Measurements from ENCODE around the gene TMEFF2. TPM values are rescaled to one million over a fixed set of nuclear protein-coding genes. Genes with fewer than 3 reads are reported as not detected.

Gene TMEFF2
- total RNA-seq, 1 donor from 2014 or later: not detected

- DNase-seq: no peak
- Histone ChIP-seq H3K4me3 (no peak overlapping the region), H3K36me3 (no peaks in the 10 kb centered on the region), H3K4me1 (no peaks in the 10 kb centered on the region), H3K27me3 (no peaks in the 10 kb centered on the region), H3K27ac (no peak overlapping the region), H3K9me3 (no peaks in the 10 kb centered on the region)
- no peak for ATAC-seq
- intact Hi-C loops (cut with DNase I): no loop called here
- TF ChIP-seq CTCF (IDR thresholded peaks at IDR 0.05): no peak
Observed at GRCh38 chr2:192067631-192068030, 127.1 kb downstream of the TMEFF2 start.

DNA sequence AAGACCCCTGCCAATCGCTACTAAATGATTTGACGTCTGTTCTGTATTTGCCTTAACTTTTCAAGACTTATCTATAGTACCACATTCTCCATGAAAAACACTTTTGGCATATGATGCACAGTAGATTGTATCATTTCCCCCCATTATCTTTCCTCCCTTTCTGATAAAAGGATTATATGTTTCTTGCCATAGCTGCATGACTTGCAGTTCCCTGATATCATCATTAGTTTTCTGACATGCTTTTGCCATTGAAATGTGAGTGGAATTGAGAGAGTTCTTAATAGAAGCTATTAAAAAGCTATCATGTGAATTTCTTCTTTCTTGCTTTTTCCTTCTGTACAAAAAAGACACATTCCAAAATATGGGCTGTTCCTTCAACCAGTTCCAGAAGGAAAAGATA, 130.3 kb downstream of the TMEFF2 start:
- intact Hi-C loops (cut with DNase I): no loop called here
- Histone ChIP-seq H3K4me1 (no peaks in the 10 kb centered on the region), H3K9me3 (no peaks in the 10 kb centered on the region), H3K4me3 (no peak overlapping the region), H3K27me3 (no peaks in the 10 kb centered on the region), H3K36me3 (no peaks in the 10 kb centered on the region), H3K27ac (no peak overlapping the region)
- DNase-seq (no peak), ATAC-seq (no peak)
- TF ChIP-seq CTCF (IDR thresholded peaks at IDR 0.05): no peak

DNA sequence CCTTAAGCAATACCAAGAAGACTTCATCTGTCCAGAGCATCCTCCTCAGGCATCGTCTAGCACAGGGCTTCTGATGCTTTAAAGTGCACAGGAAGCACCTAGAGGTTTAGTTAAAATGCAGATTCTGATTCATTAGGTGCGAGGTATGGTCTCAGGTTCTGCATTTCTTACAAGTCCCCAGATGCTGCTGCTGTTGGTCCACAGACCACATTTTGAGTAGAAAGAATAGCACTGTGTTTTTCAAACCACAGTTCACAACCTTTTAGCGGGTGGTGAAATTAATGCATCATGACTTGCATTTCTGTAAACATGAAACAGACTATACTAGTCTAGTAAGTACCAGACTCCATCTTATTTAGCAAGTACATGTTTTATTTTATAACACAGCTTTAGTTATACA, 134.6 kb downstream of the TMEFF2 start:
- no peaks in the 10 kb centered on the region for H3K36me3 ChIP-seq
- TF ChIP-seq CTCF (IDR thresholded peaks at IDR 0.05): no peak
- DNase-seq (no peak), ATAC-seq (no peak)
- no peak overlapping the region for H3K4me3 ChIP-seq
- no peaks in the 10 kb centered on the region for H3K4me1 ChIP-seq
- no peaks in the 10 kb centered on the region for H3K9me3 ChIP-seq
- H3K27ac ChIP-seq: no peak overlapping the region
- intact Hi-C loops (cut with DNase I): no loop called here
- H3K27me3 ChIP-seq: no peaks in the 10 kb centered on the region

GRCh38 chr2:192059266-192059665, 135.5 kb downstream of the TMEFF2 start:
- no peaks in the 10 kb centered on the region for H3K4me1 ChIP-seq
- H3K27ac ChIP-seq: no peak overlapping the region
- no peaks in the 10 kb centered on the region for H3K27me3 ChIP-seq
- no peaks in the 10 kb centered on the region for H3K36me3 ChIP-seq
- ATAC-seq (no peak), DNase-seq (no peak)
- intact Hi-C loops (cut with DNase I): no loop called here
- H3K4me3 ChIP-seq: no peak overlapping the region
- no peaks in the 10 kb centered on the region for H3K9me3 ChIP-seq
- no peak for TF ChIP-seq CTCF (IDR thresholded peaks at IDR 0.05)

GRCh38 chr2:192053921-192054320, 140.8 kb downstream of the TMEFF2 start:
- H3K4me3 ChIP-seq: no peak overlapping the region
- no peaks in the 10 kb centered on the region for H3K27me3 ChIP-seq
- DNase-seq: no peak
- TF ChIP-seq CTCF (IDR thresholded peaks at IDR 0.05): no peak
- H3K27ac ChIP-seq: no peak overlapping the region
- H3K36me3 ChIP-seq: no peaks in the 10 kb centered on the region
- intact Hi-C loops (cut with DNase I): no loop called here
- H3K9me3 ChIP-seq: no peaks in the 10 kb centered on the region
- no peaks in the 10 kb centered on the region for H3K4me1 ChIP-seq
- no peak for ATAC-seq

- H3K4me1 ChIP-seq: no peaks in the 10 kb centered on the region
- no peaks in the 10 kb centered on the region for H3K9me3 ChIP-seq
- H3K27me3 ChIP-seq: no peaks in the 10 kb centered on the region
- no peak for DNase-seq
- H3K4me3 ChIP-seq: no peak overlapping the region
- intact Hi-C loops (cut with DNase I): no loop called here
- H3K36me3 ChIP-seq: no peaks in the 10 kb centered on the region
- no peak for ATAC-seq
- no peak for TF ChIP-seq CTCF (IDR thresholded peaks at IDR 0.05)
- H3K27ac ChIP-seq: no peak overlapping the region
Observed at GRCh38 chr2:192051533-192051932, 143.2 kb downstream of the TMEFF2 start.
